ENCODE measurements around the gene FAF1. TPM values are rescaled to one million over a fixed set of nuclear protein-coding genes. Genes with fewer than 3 reads are reported as not detected.

The FAF1 gene
- total and polyA plus RNA-seq, 4 donors = 8.6 to 45.0 (median 18.2) TPM

- Histone ChIP-seq H3K36me3 (ENCODE audit: control insufficient read depth in 4 of 4, insufficient read depth in 3 of 4, low read depth in 1 of 4, low read length in 3 of 4) (peaks cover 0 to 6% (median 2%) of the 10 kb centered on the region in 4 donors), H3K4me1 (ENCODE audit: control insufficient read depth in 4 of 4, insufficient read depth in 4 of 4, low read length in 3 of 4) (no peaks in the 10 kb centered on the region), H3K27ac (ENCODE audit: low read depth in 1 of 2, low read length in 2 of 2) (no peak overlapping the region), H3K9ac (ENCODE audit: low read depth in 1 of 2, low read length in 2 of 2) (no peak overlapping the region), H3K9me3 (ENCODE audit: control insufficient read depth in 4 of 4, low read length in 3 of 4) (no peaks in the 10 kb centered on the region), H3K27me3 (ENCODE audit: control insufficient read depth in 4 of 4, insufficient read depth in 4 of 4, low read length in 3 of 4) (no peaks in the 10 kb centered on the region), H3K4me3 (ENCODE audit: low read depth in 1 of 3, low read length in 3 of 3) (no peak overlapping the region)
- DNase-seq (ENCODE audit: low spot score) = no peak
- no peak for TF ChIP-seq ZBTB33 (IDR thresholded peaks at IDR 0.05)
- TF ChIP-seq TAF1 (conservative IDR thresholded peaks at IDR 0.05) = no peak
- no peak for TF ChIP-seq REST (IDR thresholded peaks at IDR 0.05)
- TF ChIP-seq EGR1 (IDR thresholded peaks at IDR 0.05; ENCODE audit: low read depth in 2 of 2) = no peak
- TF ChIP-seq RXRA (IDR thresholded peaks at IDR 0.05) = no peak
- TF ChIP-seq FOXA2 (IDR thresholded peaks at IDR 0.05) = no peak
- TF ChIP-seq GABPA (IDR thresholded peaks at IDR 0.05 in 1 of 2, conservative IDR thresholded peaks at IDR 0.05 in 1 of 2) = no peak
- TF ChIP-seq NR2F2 (IDR thresholded peaks at IDR 0.05) = no peak
- TF ChIP-seq YY1 (IDR thresholded peaks at IDR 0.05) = no peak
- TF ChIP-seq JUND (IDR thresholded peaks at IDR 0.05) = no peak
- no peak for TF ChIP-seq FOXA1 (IDR thresholded peaks at IDR 0.05)
- TF ChIP-seq SP1 (IDR thresholded peaks at IDR 0.05) = no peak
- TF ChIP-seq RAD21 (IDR thresholded peaks at IDR 0.05) = no peak
- TF ChIP-seq HNF4A (conservative IDR thresholded peaks at IDR 0.05) = no peak
- TF ChIP-seq CTCF (IDR thresholded peaks at IDR 0.05; ENCODE audit: low read depth, low read length, missing input control) = no peak
- no peak for TF ChIP-seq ATF3 (IDR thresholded peaks at IDR 0.05)
- 91% methylated on average over 2 of the region's 2 CpGs for WGBS
These were observed 497.1 kb downstream of the FAF1 start for GRCh38 chr1:50462964-50463363.

GRCh38 chr1:50458507-50458906, 501.6 kb downstream of the FAF1 start:
- peaks cover 0 to 6% (median 2%) of the 10 kb centered on the region in 4 donors for H3K36me3 ChIP-seq (ENCODE audit: control insufficient read depth in 4 of 4, insufficient read depth in 3 of 4, low read depth in 1 of 4, low read length in 3 of 4)
- 91% methylated on average over 5 of the region's 5 CpGs for WGBS
- H3K27me3 ChIP-seq (ENCODE audit: control insufficient read depth in 4 of 4, insufficient read depth in 4 of 4, low read length in 3 of 4) = no peaks in the 10 kb centered on the region
- DNase-seq (ENCODE audit: low spot score) = no peak
- H3K9ac ChIP-seq (ENCODE audit: low read depth in 1 of 2, low read length in 2 of 2) = no peak overlapping the region
- H3K4me1 ChIP-seq (ENCODE audit: control insufficient read depth in 4 of 4, insufficient read depth in 4 of 4, low read length in 3 of 4) = no peaks in the 10 kb centered on the region
- no peaks in the 10 kb centered on the region for H3K9me3 ChIP-seq (ENCODE audit: control insufficient read depth in 4 of 4, low read length in 3 of 4)
- TF ChIP-seq FOXA1 (IDR thresholded peaks at IDR 0.05) (no peak), ZBTB33 (IDR thresholded peaks at IDR 0.05) (no peak), SP1 (IDR thresholded peaks at IDR 0.05) (no peak)
- no peak overlapping the region for H3K4me3 ChIP-seq (ENCODE audit: low read depth in 1 of 3, low read length in 3 of 3)
- no peak overlapping the region for H3K27ac ChIP-seq (ENCODE audit: low read depth in 1 of 2, low read length in 2 of 2)

All from liver (tissue), 9 donors.